ENCODE measurements around the gene MYH4.

DNA sequence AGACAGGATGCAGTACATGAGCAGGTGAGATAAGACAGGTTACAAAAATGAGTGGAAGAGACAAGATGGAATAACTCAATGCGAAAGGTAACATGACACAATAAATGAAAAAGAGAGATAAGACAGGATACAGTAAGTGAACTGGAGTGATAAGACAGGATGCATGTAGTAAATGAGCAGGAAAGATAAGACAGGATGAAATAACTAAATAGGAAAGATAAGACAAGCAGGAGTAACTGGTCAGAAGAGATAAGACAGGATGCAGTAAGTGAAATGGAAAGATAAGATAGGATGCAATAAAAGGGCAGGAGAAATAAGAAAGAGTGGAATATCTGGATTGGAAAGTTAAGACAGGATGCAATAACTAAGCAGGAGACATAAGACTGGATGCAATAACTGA, 8.3 kb upstream of the MYH4 start:
- no peak for TF ChIP-seq POLR2AphosphoS5 (IDR thresholded peaks at IDR 0.05)
- TF ChIP-seq, protein P1, sequence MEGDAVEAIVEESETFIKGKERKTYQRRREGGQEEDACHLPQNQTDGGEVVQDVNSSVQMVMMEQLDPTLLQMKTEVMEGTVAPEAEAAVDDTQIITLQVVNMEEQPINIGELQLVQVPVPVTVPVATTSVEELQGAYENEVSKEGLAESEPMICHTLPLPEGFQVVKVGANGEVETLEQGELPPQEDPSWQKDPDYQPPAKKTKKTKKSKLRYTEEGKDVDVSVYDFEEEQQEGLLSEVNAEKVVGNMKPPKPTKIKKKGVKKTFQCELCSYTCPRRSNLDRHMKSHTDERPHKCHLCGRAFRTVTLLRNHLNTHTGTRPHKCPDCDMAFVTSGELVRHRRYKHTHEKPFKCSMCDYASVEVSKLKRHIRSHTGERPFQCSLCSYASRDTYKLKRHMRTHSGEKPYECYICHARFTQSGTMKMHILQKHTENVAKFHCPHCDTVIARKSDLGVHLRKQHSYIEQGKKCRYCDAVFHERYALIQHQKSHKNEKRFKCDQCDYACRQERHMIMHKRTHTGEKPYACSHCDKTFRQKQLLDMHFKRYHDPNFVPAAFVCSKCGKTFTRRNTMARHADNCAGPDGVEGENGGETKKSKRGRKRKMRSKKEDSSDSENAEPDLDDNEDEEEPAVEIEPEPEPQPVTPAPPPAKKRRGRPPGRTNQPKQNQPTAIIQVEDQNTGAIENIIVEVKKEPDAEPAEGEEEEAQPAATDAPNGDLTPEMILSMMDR (IDR thresholded peaks at IDR 0.05): no peak
- no peak for TF ChIP-seq POLR2A (IDR thresholded peaks at IDR 0.05)
